Ovary (tissue), 3 donors: ENCODE data around the gene P2RX6.
"Not testable (repeated sequence)": the region's sequence is repeated elsewhere in the genome, so short reads cannot be mapped to it uniquely, and the experiment has no call there.

Experiments
- CTCF ChIP-seq, 3 donors: fragments of 450-650 bp in 2 of 3; fragments of 200-600 bp in 1 of 3; IDR thresholded peaks; one replicate each; pipeline versions ENCODE4 v1.5.1 to v1.8.0; 2016 to 2022; ENCODE audit warnings: antibody characterized with exemption in 3 of 3, mild to moderate bottlenecking in 1 of 3
- POLR2A ChIP-seq: fragments of 450-650 bp; IDR thresholded peaks from one replicate; pipeline ENCODE4 v1.6.1; 2017; ENCODE audit warnings: antibody characterized with exemption, mild to moderate bottlenecking, moderate library complexity
- donor health status: DM: no; HTN: no; CAD: no.

GRCh38 chr22:21060363-21060762, 45.4 kb downstream of the P2RX6 start:
- not testable (repeated sequence) for TF ChIP-seq CTCF (IDR thresholded peaks at IDR 0.05); POLR2A
